ENCODE measurements around the gene HIGD1A. TPM values are rescaled to one million over a fixed set of nuclear protein-coding genes. Genes with fewer than 3 reads are reported as not detected.

Gene HIGD1A
- polyA plus RNA-seq (2013, experiment 1 of 2): 143 TPM
- 174 TPM for polyA plus RNA-seq (2013, experiment 2 of 2)

DNA sequence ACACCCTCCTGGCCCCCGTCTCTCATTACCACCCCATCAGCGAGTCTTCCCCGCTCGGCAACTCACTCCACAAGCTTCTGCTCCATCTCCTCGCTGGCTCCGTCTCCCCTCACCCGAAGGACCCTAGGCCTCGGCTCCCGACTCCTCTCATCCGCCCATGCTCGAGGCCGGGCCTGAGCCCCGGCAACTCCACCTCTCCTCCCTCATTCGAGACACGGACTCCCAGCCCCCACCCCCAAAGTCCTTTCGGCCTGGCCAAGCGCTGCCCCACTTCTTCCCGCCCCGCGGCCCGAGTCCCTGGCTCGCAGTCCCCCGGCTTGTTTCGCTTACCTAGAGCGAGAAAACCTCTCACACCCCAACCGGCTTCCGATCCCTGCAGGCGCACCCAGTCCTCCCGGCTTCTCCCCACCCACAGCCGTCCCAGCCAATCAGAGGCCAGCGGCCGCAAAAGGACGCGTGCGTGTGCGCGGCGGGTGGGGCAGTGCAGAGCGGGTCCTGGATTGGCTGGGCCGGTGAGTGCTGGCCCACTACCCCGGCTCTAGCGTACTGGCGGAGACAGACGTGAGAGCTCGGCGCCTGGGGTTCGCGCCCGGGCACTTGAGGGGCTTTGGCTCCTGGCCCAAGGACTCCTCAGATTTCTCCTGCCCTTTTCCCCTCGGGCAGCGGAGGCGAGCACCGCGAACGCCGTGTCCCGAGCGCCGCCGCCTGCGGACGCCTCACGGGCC is at the start of gene HIGD1A:
TSS of gene HIGD1A (minus strand) at position 385 of the 725 bp plus-strand sequence. CDS start 10,237 bp downstream, outside the sequence.
- Histone ChIP-seq H3K9me3 (ENCODE audit: control insufficient read depth, low read length) (no peaks in the 10 kb centered on the region), H3K27ac (ENCODE audit: low read depth, low read length, severe bottlenecking) (peak within 1 kb of the TSS; percentile 78), H3K36me3 (ENCODE audit: control insufficient read depth, insufficient read depth, low read length) (peaks cover 26% of the 10 kb centered on the region), H3K4me1 (ENCODE audit: control insufficient read depth, insufficient read depth, low read length, poor library complexity, severe bottlenecking) (no peaks in the 10 kb centered on the region), H3K4me3 (ENCODE audit: extremely low read depth, insufficient read depth, low read length, poor library complexity, severe bottlenecking) (peak within 1 kb of the TSS; percentile 62)
- 0% methylated on average over 28 to 39 of the region's 63 CpGs for WGBS, 2 experiments (ENCODE audit: insufficient coverage in 2 of 2)

DNA sequence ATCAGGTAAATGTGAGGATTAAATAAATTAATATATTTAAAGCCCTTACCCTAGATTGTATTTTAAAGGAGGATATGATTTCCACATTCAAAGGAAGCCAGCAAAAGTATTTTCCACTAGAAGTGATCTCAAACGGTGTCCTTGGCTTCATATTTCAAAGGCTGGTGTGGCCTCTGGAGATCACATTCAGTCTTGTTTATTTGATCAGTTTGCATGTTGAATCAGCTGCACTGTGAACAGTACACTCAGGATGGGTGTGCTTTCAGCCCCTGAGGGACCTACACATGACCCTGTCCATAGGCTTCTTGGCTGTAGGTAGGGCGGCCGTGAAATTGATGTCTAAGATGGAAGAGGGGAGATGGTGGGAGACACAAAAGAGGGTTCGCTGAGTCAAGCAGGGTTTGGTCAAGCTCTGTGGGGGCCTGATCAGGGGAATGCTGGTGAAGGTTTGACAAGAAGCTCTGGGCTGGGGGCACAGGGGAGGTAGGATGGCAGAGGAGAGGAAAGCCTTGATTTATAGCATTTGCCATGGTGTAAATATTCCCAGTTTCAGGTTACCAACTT is 49.5 kb upstream of the HIGD1A start:
- no peak overlapping the region for H3K27ac ChIP-seq (ENCODE audit: low read depth, low read length, severe bottlenecking)
- 87 to 92% methylated on average over 4 of the region's 4 CpGs for WGBS, 2 experiments (ENCODE audit: insufficient coverage in 2 of 2)

DNA sequence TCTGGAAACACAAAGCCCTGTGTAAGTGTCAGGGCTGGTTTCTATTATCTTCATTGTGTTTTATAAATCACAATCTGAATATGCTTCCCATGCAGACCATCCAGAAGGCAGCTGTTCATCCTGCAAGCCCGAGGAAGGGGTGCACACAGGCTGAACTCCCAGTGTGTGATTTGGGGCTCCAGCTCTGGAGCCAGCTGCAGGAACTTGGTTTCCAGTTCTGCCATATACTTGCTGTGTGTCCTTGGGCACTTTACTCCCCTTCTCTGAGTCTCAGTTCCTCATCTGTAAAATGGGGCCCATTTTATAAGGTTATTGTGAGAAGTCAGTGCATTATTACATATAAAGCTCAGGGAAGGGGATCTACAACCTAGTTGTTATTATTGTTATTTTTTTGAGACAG is 48.8 kb upstream of the HIGD1A start:
- no peak overlapping the region for H3K27ac ChIP-seq (ENCODE audit: low read depth, low read length, severe bottlenecking)
- no peaks in the 10 kb centered on the region for H3K9me3 ChIP-seq (ENCODE audit: control insufficient read depth, low read length)
- H3K4me3 ChIP-seq (ENCODE audit: extremely low read depth, insufficient read depth, low read length, poor library complexity, severe bottlenecking): no peak overlapping the region
- H3K36me3 ChIP-seq (ENCODE audit: control insufficient read depth, insufficient read depth, low read length): no peaks in the 10 kb centered on the region
- peaks cover 6% of the 10 kb centered on the region for H3K4me1 ChIP-seq (ENCODE audit: control insufficient read depth, insufficient read depth, low read length, poor library complexity, severe bottlenecking)
- 92 to 100% methylated on average over 1 of the region's 1 CpG for WGBS, 2 experiments (ENCODE audit: insufficient coverage in 2 of 2)

More for the DNA sequence above, 49.5 kb upstream of the HIGD1A start:
- H3K36me3 ChIP-seq (ENCODE audit: control insufficient read depth, insufficient read depth, low read length): no peaks in the 10 kb centered on the region
- H3K4me3 ChIP-seq (ENCODE audit: extremely low read depth, insufficient read depth, low read length, poor library complexity, severe bottlenecking): no peak overlapping the region
- peaks cover 6% of the 10 kb centered on the region for H3K4me1 ChIP-seq (ENCODE audit: control insufficient read depth, insufficient read depth, low read length, poor library complexity, severe bottlenecking)
- no peaks in the 10 kb centered on the region for H3K9me3 ChIP-seq (ENCODE audit: control insufficient read depth, low read length)

GRCh38 chr3:42852441-42852840 is 48.2 kb upstream of the HIGD1A start:
- Histone ChIP-seq H3K9me3 (ENCODE audit: control insufficient read depth, low read length) (no peaks in the 10 kb centered on the region), H3K36me3 (ENCODE audit: control insufficient read depth, insufficient read depth, low read length) (no peaks in the 10 kb centered on the region), H3K4me3 (ENCODE audit: extremely low read depth, insufficient read depth, low read length, poor library complexity, severe bottlenecking) (no peak overlapping the region), H3K27ac (ENCODE audit: low read depth, low read length, severe bottlenecking) (no peak overlapping the region), H3K4me1 (ENCODE audit: control insufficient read depth, insufficient read depth, low read length, poor library complexity, severe bottlenecking) (peaks cover 8% of the 10 kb centered on the region)
- 71 to 82% methylated on average over 2 of the region's 2 CpGs for whole genome bisulfite sequencing, 2 experiments (ENCODE audit: insufficient coverage in 2 of 2)

- no peaks in the 10 kb centered on the region for H3K9me3 ChIP-seq (ENCODE audit: control insufficient read depth, low read length)
- H3K4me3 ChIP-seq (ENCODE audit: extremely low read depth, insufficient read depth, low read length, poor library complexity, severe bottlenecking): no peak overlapping the region
- H3K36me3 ChIP-seq (ENCODE audit: control insufficient read depth, insufficient read depth, low read length): no peaks in the 10 kb centered on the region
- peaks cover 13% of the 10 kb centered on the region for H3K4me1 ChIP-seq (ENCODE audit: control insufficient read depth, insufficient read depth, low read length, poor library complexity, severe bottlenecking)
- 96% methylated on average over 3 to 4 of the region's 6 CpGs for WGBS, 2 experiments (ENCODE audit: insufficient coverage in 2 of 2)
- H3K27ac ChIP-seq (ENCODE audit: low read depth, low read length, severe bottlenecking): no peak overlapping the region
These were observed 47.0 kb upstream of the HIGD1A start for GRCh38 chr3:42851228-42851834.

- Histone ChIP-seq H3K27ac (ENCODE audit: low read depth, low read length, severe bottlenecking) (no peak overlapping the region), H3K36me3 (ENCODE audit: control insufficient read depth, insufficient read depth, low read length) (no peaks in the 10 kb centered on the region), H3K4me1 (ENCODE audit: control insufficient read depth, insufficient read depth, low read length, poor library complexity, severe bottlenecking) (peaks cover 18% of the 10 kb centered on the region), H3K9me3 (ENCODE audit: control insufficient read depth, low read length) (no peaks in the 10 kb centered on the region), H3K4me3 (ENCODE audit: extremely low read depth, insufficient read depth, low read length, poor library complexity, severe bottlenecking) (no peak overlapping the region)
- WGBS, 2 experiments (ENCODE audit: insufficient coverage in 2 of 2): 86 to 88% methylated on average over 3 of the region's 3 CpGs
These were observed 46.0 kb upstream of the HIGD1A start for GRCh38 chr3:42850263-42850662.

DNA sequence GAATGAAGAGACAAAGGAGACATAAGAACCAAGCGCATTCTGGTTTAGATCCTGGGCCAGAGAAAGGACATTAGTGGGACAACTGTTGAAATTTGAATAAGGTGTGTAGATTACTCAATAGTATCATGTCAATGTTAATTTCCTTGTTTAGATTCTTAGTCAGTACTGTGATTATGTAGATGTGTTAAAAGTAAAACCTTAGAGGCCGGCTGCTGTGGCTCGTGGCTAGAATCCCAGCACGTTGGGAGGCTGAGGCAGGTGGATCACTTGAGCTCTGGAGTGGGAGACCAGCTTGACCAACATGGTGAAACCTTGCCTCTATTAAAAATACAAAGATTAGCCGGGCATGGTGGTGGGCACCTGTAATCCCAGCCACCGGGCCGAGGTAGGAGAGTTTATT is 44.7 kb upstream of the HIGD1A start:
- Histone ChIP-seq H3K9me3 (ENCODE audit: control insufficient read depth, low read length) (no peaks in the 10 kb centered on the region), H3K27ac (ENCODE audit: low read depth, low read length, severe bottlenecking) (no peak overlapping the region), H3K4me1 (ENCODE audit: control insufficient read depth, insufficient read depth, low read length, poor library complexity, severe bottlenecking) (peaks cover 22% of the 10 kb centered on the region), H3K4me3 (ENCODE audit: extremely low read depth, insufficient read depth, low read length, poor library complexity, severe bottlenecking) (no peak overlapping the region), H3K36me3 (ENCODE audit: control insufficient read depth, insufficient read depth, low read length) (no peaks in the 10 kb centered on the region)
- WGBS, 2 experiments (ENCODE audit: insufficient coverage in 2 of 2): 89 to 94% methylated on average over 6 to 7 of the region's 7 CpGs

- 75 to 90% methylated on average over 1 to 2 of the region's 4 CpGs for WGBS, 2 experiments (ENCODE audit: insufficient coverage in 2 of 2)
- H3K36me3 ChIP-seq (ENCODE audit: control insufficient read depth, insufficient read depth, low read length): no peaks in the 10 kb centered on the region
- H3K4me3 ChIP-seq (ENCODE audit: extremely low read depth, insufficient read depth, low read length, poor library complexity, severe bottlenecking): no peak overlapping the region
- peaks cover 22% of the 10 kb centered on the region for H3K4me1 ChIP-seq (ENCODE audit: control insufficient read depth, insufficient read depth, low read length, poor library complexity, severe bottlenecking)
- H3K9me3 ChIP-seq (ENCODE audit: control insufficient read depth, low read length): no peaks in the 10 kb centered on the region
- no peak overlapping the region for H3K27ac ChIP-seq (ENCODE audit: low read depth, low read length, severe bottlenecking)
These were observed 43.4 kb upstream of the HIGD1A start for GRCh38 chr3:42847731-42848130.

- H3K27ac ChIP-seq (ENCODE audit: low read depth, low read length, severe bottlenecking): no peak overlapping the region
- H3K36me3 ChIP-seq (ENCODE audit: control insufficient read depth, insufficient read depth, low read length): no peaks in the 10 kb centered on the region
- peaks cover 22% of the 10 kb centered on the region for H3K4me1 ChIP-seq (ENCODE audit: control insufficient read depth, insufficient read depth, low read length, poor library complexity, severe bottlenecking)
- H3K4me3 ChIP-seq (ENCODE audit: extremely low read depth, insufficient read depth, low read length, poor library complexity, severe bottlenecking): no peak overlapping the region
- no peaks in the 10 kb centered on the region for H3K9me3 ChIP-seq (ENCODE audit: control insufficient read depth, low read length)
- WGBS, 2 experiments (ENCODE audit: insufficient coverage in 2 of 2): 93% methylated on average over 3 of the region's 5 CpGs
These were observed 42.6 kb upstream of the HIGD1A start for GRCh38 chr3:42846685-42847522.

DNA sequence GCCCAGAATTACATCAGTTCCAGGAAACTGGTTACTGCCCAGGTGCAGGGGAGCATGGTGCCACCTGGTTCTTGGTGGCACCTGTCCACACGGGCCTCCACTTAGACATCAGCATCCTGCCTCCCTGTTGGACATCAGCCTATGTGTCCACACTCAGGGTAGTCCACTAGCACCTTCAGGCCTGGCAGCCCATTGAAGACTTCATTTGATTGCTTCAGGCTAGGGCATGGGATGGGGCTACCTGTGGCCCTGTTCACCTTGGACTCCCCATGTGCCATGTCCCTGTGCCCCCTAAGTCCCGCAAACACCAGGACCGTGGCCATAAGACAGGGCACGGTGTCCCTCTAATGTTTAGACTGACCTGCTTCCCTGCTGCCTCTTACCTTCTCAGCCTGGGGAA is 40.5 kb upstream of the HIGD1A start:
- Histone ChIP-seq H3K4me1 (ENCODE audit: control insufficient read depth, insufficient read depth, low read length, poor library complexity, severe bottlenecking) (peaks cover 16% of the 10 kb centered on the region), H3K4me3 (ENCODE audit: extremely low read depth, insufficient read depth, low read length, poor library complexity, severe bottlenecking) (no peak overlapping the region), H3K36me3 (ENCODE audit: control insufficient read depth, insufficient read depth, low read length) (no peaks in the 10 kb centered on the region), H3K9me3 (ENCODE audit: control insufficient read depth, low read length) (no peaks in the 10 kb centered on the region), H3K27ac (ENCODE audit: low read depth, low read length, severe bottlenecking) (no peak overlapping the region)
- WGBS, 2 experiments (ENCODE audit: insufficient coverage in 2 of 2): 92 to 100% methylated on average over 1 of the region's 4 CpGs
